ENCODE data around the gene ABHD6.

GRCh38 chr3:58256061-58256460 lies 18.5 kb downstream of the ABHD6 start:
- no peak for TF ChIP-seq CTCF (IDR thresholded peaks at IDR 0.05; ENCODE audit: poor library complexity, severe bottlenecking)
- no peak for TF ChIP-seq EZH2 (IDR thresholded peaks at IDR 0.05; ENCODE audit: borderline replicate concordance, insufficient read depth, low read length, poor library complexity, severe bottlenecking)
- no peak for TF ChIP-seq POLR2AphosphoS5 (IDR thresholded peaks at IDR 0.05)
- TF ChIP-seq REST (IDR thresholded peaks at IDR 0.05; ENCODE audit: borderline replicate concordance), result no peak

Data from neural cell (in vitro differentiated cells).